ENCODE measurements around the gene KDM3A. TPM values are rescaled to one million over a fixed set of nuclear protein-coding genes. Genes with fewer than 3 reads are reported as not detected.

Gene KDM3A
- total RNA-seq, 4 donors from 2014 or later: 87.5 to 121 (median 105) TPM

DNA sequence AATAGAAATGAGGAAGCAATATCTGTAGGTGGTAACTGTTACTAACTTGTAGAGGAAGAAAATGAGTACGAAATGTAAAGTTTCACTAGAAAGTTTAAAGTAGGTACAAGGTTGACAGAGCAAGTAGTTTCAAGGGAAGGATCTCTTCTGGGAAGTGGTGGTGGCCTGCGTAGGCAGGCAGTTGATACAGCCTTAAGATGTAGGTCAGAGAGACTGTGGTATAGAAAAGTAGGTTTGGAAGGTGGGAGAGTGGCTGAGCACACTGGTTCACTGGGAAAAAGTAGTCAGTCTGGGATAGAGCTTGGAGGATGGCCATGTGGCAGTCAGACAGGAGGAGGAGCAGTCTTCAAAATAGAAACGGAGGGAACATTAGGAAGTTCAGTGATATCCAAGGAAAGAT, 23.5 kb downstream of the KDM3A start:
- no peak overlapping the region for H3K4me3 ChIP-seq (ENCODE audit: low read depth, poor library complexity, severe bottlenecking)
- DNase-seq (ENCODE audit: low spot score in 2 of 2): no peak
- TF ChIP-seq CTCF (IDR thresholded peaks at IDR 0.05): no peak
- no peak for TF ChIP-seq POLR2A (IDR thresholded peaks at IDR 0.05)
- intact Hi-C loops (cut with DNase I; ENCODE audit: low total_unique reads): no loop called here
- WGBS, 2 donors: 56 to 62% methylated on average over 3 of the region's 3 CpGs

DNA sequence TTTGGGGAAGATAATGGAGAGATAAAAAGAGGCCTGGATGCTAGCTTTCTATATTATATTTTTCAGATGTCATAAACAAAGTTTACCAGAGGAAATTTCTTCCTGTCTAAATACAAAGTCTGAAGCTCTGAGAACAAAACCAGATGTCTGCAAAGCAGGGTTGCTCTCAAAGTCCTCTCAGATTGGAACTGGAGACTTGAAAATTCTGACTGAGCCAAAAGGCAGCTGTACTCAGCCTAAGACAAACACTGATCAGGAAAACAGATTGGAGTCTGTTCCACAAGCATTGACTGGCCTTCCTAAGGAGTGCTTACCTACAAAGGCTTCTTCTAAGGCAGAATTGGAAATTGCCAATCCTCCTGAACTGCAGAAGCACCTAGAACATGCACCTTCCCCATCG, 25.1 kb downstream of the KDM3A start:
- DNase-seq (ENCODE audit: low spot score in 2 of 2): no peak
- intact Hi-C loops (cut with DNase I; ENCODE audit: low total_unique reads): no loop called here
- H3K4me3 ChIP-seq (ENCODE audit: low read depth, poor library complexity, severe bottlenecking): no peak overlapping the region
- TF ChIP-seq CTCF (IDR thresholded peaks at IDR 0.05) (no peak), POLR2A (IDR thresholded peaks at IDR 0.05) (no peak)
- WGBS, 2 donors: 68 to 76% methylated on average over 1 of the region's 1 CpG

GRCh38 chr2:86468162-86469033, 27.2 kb downstream of the KDM3A start:
- intact Hi-C loops (cut with DNase I; ENCODE audit: low total_unique reads): no loop called here
- WGBS, 2 donors: 91 to 94% methylated on average over 7 of the region's 7 CpGs
- H3K4me3 ChIP-seq (ENCODE audit: low read depth, poor library complexity, severe bottlenecking): no peak overlapping the region
- no peak for TF ChIP-seq POLR2A (IDR thresholded peaks at IDR 0.05)
- TF ChIP-seq CTCF (IDR thresholded peaks at IDR 0.05): no peak
- no peak for DNase-seq (ENCODE audit: low spot score in 2 of 2)

GRCh38 chr2:86470890-86471289, 29.7 kb downstream of the KDM3A start:
- DNase-seq (ENCODE audit: low spot score in 2 of 2): no peak
- TF ChIP-seq POLR2A (IDR thresholded peaks at IDR 0.05) (no peak), CTCF (IDR thresholded peaks at IDR 0.05) (no peak)
- intact Hi-C loops (cut with DNase I; ENCODE audit: low total_unique reads): no loop called here
- WGBS, 2 donors: 89 to 94% methylated on average over 1 of the region's 1 CpG
- H3K4me3 ChIP-seq (ENCODE audit: low read depth, poor library complexity, severe bottlenecking): no peak overlapping the region

GRCh38 chr2:86471637-86472036, 30.5 kb downstream of the KDM3A start:
- DNase-seq (ENCODE audit: low spot score in 2 of 2): no peak
- H3K4me3 ChIP-seq (ENCODE audit: low read depth, poor library complexity, severe bottlenecking): no peak overlapping the region
- 93 to 94% methylated on average over 6 of the region's 6 CpGs for WGBS, 2 donors
- intact Hi-C loops (cut with DNase I; ENCODE audit: low total_unique reads): no loop called here
- TF ChIP-seq POLR2A (IDR thresholded peaks at IDR 0.05): no peak

DNA sequence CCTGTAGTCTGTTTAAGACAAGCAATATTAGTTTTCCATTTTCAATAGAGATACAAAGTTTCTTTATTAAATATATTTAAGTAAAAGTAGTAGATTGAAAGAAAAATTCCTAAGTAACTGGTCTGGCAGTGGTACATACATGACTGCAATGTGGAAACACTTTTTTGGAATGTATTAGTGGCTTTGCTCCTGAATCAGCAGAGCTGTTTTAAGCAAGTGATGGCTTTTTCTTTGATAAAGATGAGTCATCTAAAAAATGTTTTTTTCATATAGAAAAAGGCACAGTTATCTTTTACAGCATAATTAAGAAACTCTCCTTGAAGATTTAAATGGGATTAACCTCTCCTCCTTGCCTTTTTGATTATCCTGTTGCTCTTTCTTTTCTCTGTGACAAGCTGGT, 34.9 kb downstream of the KDM3A start:
- DNase-seq (ENCODE audit: low spot score in 2 of 2): no peak
- TF ChIP-seq POLR2A (IDR thresholded peaks at IDR 0.05): no peak
- no peak for TF ChIP-seq CTCF (IDR thresholded peaks at IDR 0.05)
- no peak overlapping the region for H3K4me3 ChIP-seq (ENCODE audit: low read depth, poor library complexity, severe bottlenecking)
- intact Hi-C loops (cut with DNase I; ENCODE audit: low total_unique reads): no loop called here
